Body of pancreas (tissue), 4 donors: ENCODE measurements around the gene IFT43.

ENCODE experiments used
- POLR2A ChIP-seq, 3 donors: fragments of 450-650 bp; IDR thresholded peaks; one replicate each; pipeline ENCODE4 v1.6.1; 2016; ENCODE audit warnings: antibody characterized with exemption in 3 of 3, mild to moderate bottlenecking in 2 of 3
- TF ChIP-seq, protein P1 (sequence below), 7 experiments: fragments of 450-650 bp in 4 of 7; fragments of 200-600 bp in 3 of 7; sonication (generic) in 3 of 7; IDR thresholded peaks; one replicate each; pipeline ENCODE4 v1.5.1; 2016 to 2019; ENCODE audit warnings: antibody characterized with exemption in 7 of 7

- TF ChIP-seq, protein P1, sequence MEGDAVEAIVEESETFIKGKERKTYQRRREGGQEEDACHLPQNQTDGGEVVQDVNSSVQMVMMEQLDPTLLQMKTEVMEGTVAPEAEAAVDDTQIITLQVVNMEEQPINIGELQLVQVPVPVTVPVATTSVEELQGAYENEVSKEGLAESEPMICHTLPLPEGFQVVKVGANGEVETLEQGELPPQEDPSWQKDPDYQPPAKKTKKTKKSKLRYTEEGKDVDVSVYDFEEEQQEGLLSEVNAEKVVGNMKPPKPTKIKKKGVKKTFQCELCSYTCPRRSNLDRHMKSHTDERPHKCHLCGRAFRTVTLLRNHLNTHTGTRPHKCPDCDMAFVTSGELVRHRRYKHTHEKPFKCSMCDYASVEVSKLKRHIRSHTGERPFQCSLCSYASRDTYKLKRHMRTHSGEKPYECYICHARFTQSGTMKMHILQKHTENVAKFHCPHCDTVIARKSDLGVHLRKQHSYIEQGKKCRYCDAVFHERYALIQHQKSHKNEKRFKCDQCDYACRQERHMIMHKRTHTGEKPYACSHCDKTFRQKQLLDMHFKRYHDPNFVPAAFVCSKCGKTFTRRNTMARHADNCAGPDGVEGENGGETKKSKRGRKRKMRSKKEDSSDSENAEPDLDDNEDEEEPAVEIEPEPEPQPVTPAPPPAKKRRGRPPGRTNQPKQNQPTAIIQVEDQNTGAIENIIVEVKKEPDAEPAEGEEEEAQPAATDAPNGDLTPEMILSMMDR (IDR thresholded peaks at IDR 0.05): no peak
- no peak for TF ChIP-seq POLR2A (IDR thresholded peaks at IDR 0.05)
Observed at GRCh38 chr14:76088326-76088725, 102.8 kb downstream of the IFT43 start.
